Measurements from ENCODE around the gene GLT1D1. TPM values are rescaled to one million over a fixed set of nuclear protein-coding genes. Genes with fewer than 3 reads are reported as not detected.

Gene GLT1D1
- total RNA-seq, 1 experiment from 2014 or later = not detected

- Histone ChIP-seq H3K27me3 (ENCODE audit: low read length) (peaks cover 42% of the 10 kb centered on the region), H3K27ac (ENCODE audit: low read length) (no peak overlapping the region), H3K4me3 (ENCODE audit: low read length) (no peak overlapping the region), H2AFZ (ENCODE audit: low read length) (no peak overlapping the region), H3F3A (ENCODE audit: low read length, unreplicated experiment) (no peaks in the 10 kb centered on the region), H3K9ac (ENCODE audit: low read length) (no peak overlapping the region), H4K20me1 (ENCODE audit: low read length) (no peaks in the 10 kb centered on the region), H3K4me1 (ENCODE audit: insufficient read depth, low read length) (no peaks in the 10 kb centered on the region), H3K36me3 (ENCODE audit: low read depth, low read length) (no peaks in the 10 kb centered on the region), H3K9me3 (ENCODE audit: low read length) (no peaks in the 10 kb centered on the region), H3K9me2 (replicated peaks; ENCODE audit: low read length) (no peaks in the 10 kb centered on the region), H3K4me2 (ENCODE audit: low read length) (no peak overlapping the region), H3K79me2 (ENCODE audit: low read length) (no peaks in the 10 kb centered on the region)
- TF ChIP-seq EZH2phosphoT487 (IDR thresholded peaks at IDR 0.05; ENCODE audit: borderline replicate concordance, low read length) = no peak
- CTCF ChIA-PET = no interaction called here
- intact Hi-C loops (cut with micrococcal nuclease) = no loop called here
- DNase-seq = no peak
- POLR2A ChIA-PET (ENCODE audit: unreplicated experiment) = no interaction called here
- no TSS peak for BruUV-seq (replicated peaks)
- ATAC-seq = no peak
These were observed 12.3 kb upstream of the GLT1D1 start for GRCh38 chr12:128840862-128841468.

- BruUV-seq (replicated peaks) = no TSS peak
- CTCF ChIA-PET = no interaction called here
- intact Hi-C loops (cut with micrococcal nuclease) = no loop called here
These were observed 10.7 kb upstream of the GLT1D1 start for GRCh38 chr12:128842579-128842978.

GRCh38 chr12:128843538-128843937, 9.7 kb upstream of the GLT1D1 start:
- POLR2A ChIA-PET (ENCODE audit: unreplicated experiment) = no interaction called here

More at GRCh38 chr12:128842579-128842978, 10.7 kb upstream of the GLT1D1 start:
- Histone ChIP-seq H3K4me1 (ENCODE audit: insufficient read depth, low read length) (no peaks in the 10 kb centered on the region), H3K9me2 (replicated peaks; ENCODE audit: low read length) (no peaks in the 10 kb centered on the region), H3K4me2 (ENCODE audit: low read length) (no peak overlapping the region), H4K20me1 (ENCODE audit: low read length) (no peaks in the 10 kb centered on the region), H3F3A (ENCODE audit: low read length, unreplicated experiment) (no peaks in the 10 kb centered on the region), H3K27ac (ENCODE audit: low read length) (no peak overlapping the region), H2AFZ (ENCODE audit: low read length) (no peak overlapping the region), H3K27me3 (ENCODE audit: low read length) (peaks cover 42% of the 10 kb centered on the region), H3K9ac (ENCODE audit: low read length) (no peak overlapping the region), H3K9me3 (ENCODE audit: low read length) (no peaks in the 10 kb centered on the region), H3K4me3 (ENCODE audit: low read length) (no peak overlapping the region), H3K36me3 (ENCODE audit: low read depth, low read length) (no peaks in the 10 kb centered on the region), H3K79me2 (ENCODE audit: low read length) (no peaks in the 10 kb centered on the region)
- TF ChIP-seq EZH2phosphoT487 (IDR thresholded peaks at IDR 0.05; ENCODE audit: borderline replicate concordance, low read length) (no peak), EZH2 (IDR thresholded peaks at IDR 0.05; ENCODE audit: low read length, unreplicated experiment) (no peak), CTCF (conservative IDR thresholded peaks at IDR 0.05; ENCODE audit: low read depth, low read length) (no peak)
- ATAC-seq (no peak), DNase-seq (no peak)
- POLR2A ChIA-PET (ENCODE audit: unreplicated experiment) = interaction anchor here (0.7 kb wide), 1 partner anchor 255 kb away, joined by 4 read pairs; no protein-coding TSS in a partner anchor

More at GRCh38 chr12:128843538-128843937, 9.7 kb upstream of the GLT1D1 start:
- Histone ChIP-seq H3F3A (ENCODE audit: low read length, unreplicated experiment) (no peaks in the 10 kb centered on the region), H3K9me2 (replicated peaks; ENCODE audit: low read length) (no peaks in the 10 kb centered on the region), H3K9me3 (ENCODE audit: low read length) (no peaks in the 10 kb centered on the region), H4K20me1 (ENCODE audit: low read length) (no peaks in the 10 kb centered on the region), H2AFZ (ENCODE audit: low read length) (no peak overlapping the region), H3K9ac (ENCODE audit: low read length) (no peak overlapping the region), H3K36me3 (ENCODE audit: low read depth, low read length) (no peaks in the 10 kb centered on the region), H3K79me2 (ENCODE audit: low read length) (no peaks in the 10 kb centered on the region), H3K4me2 (ENCODE audit: low read length) (no peak overlapping the region), H3K27ac (ENCODE audit: low read length) (no peak overlapping the region), H3K27me3 (ENCODE audit: low read length) (peaks cover 42% of the 10 kb centered on the region), H3K4me3 (ENCODE audit: low read length) (no peak overlapping the region), H3K4me1 (ENCODE audit: insufficient read depth, low read length) (no peaks in the 10 kb centered on the region)
- DNase-seq = no peak
- no peak for ATAC-seq
- BruUV-seq (replicated peaks) = no TSS peak
- no peak for TF ChIP-seq EZH2 (IDR thresholded peaks at IDR 0.05; ENCODE audit: low read length, unreplicated experiment)
- TF ChIP-seq CTCF (conservative IDR thresholded peaks at IDR 0.05; ENCODE audit: low read depth, low read length) = no peak
- no peak for TF ChIP-seq EZH2phosphoT487 (IDR thresholded peaks at IDR 0.05; ENCODE audit: borderline replicate concordance, low read length)
- intact Hi-C loops (cut with micrococcal nuclease) = no loop called here
- CTCF ChIA-PET = no interaction called here

Data from PC-3 (cell line).